Endodermal cell (in vitro differentiated cells): ENCODE results near the gene ATP8B4. TPM values are rescaled to one million over a fixed set of nuclear protein-coding genes. Genes with fewer than 3 reads are reported as not detected.

Source experiments
- DNase-seq: peaks from one replicate; pipeline ENCODE4 v3.0.0-alpha.2; 2017
- H3K27ac ChIP-seq: 2 replicates; pipeline ENCODE4 v1.5.1; 2013; ENCODE audit warnings: mild to moderate bottlenecking, low read depth, low read length, moderate library complexity
- H3K27me3 ChIP-seq: 2 replicates; pipeline ENCODE4 v1.6.1; 2013; ENCODE audit warnings: mild to moderate bottlenecking, low read length, moderate library complexity; ENCODE audit not compliant: insufficient read depth, control insufficient read depth, poor library complexity, severe bottlenecking
- H3K36me3 ChIP-seq: 2 replicates; pipeline ENCODE4 v1.7.0; 2013; ENCODE audit warnings: mild to moderate bottlenecking, low read length, moderate library complexity; ENCODE audit not compliant: control insufficient read depth, insufficient read depth
- H3K4me1 ChIP-seq: one replicate; pipeline ENCODE4 v1.7.0; 2013; ENCODE audit warnings: low read length; ENCODE audit not compliant: control insufficient read depth, insufficient read depth
- H3K4me3 ChIP-seq: 2 replicates; pipeline ENCODE4 v1.5.1; 2013; ENCODE audit warnings: mild to moderate bottlenecking, low read length, moderate library complexity
- H3K9ac ChIP-seq: 2 replicates; pipeline ENCODE4 v1.6.1; 2013; ENCODE audit warnings: mild to moderate bottlenecking, low read length, moderate library complexity; ENCODE audit not compliant: poor library complexity, severe bottlenecking; ENCODE audit errors: extremely low read depth
- H3K9me3 ChIP-seq: 2 replicates; pipeline ENCODE4 v1.6.1; 2013; ENCODE audit warnings: mild to moderate bottlenecking, low read length, moderate library complexity; ENCODE audit not compliant: control insufficient read depth
- H3K27ac Mint-ChIP-seq: 2 replicates; pipeline ENCODE4 v1.8.0; 2020; ENCODE audit warnings: mixed read lengths
- H3K27me3 Mint-ChIP-seq: 2 replicates; pipeline ENCODE4 v1.8.0; 2021; ENCODE audit warnings: mild to moderate bottlenecking, mixed read lengths; ENCODE audit not compliant: insufficient read depth
- H3K36me3 Mint-ChIP-seq: 2 replicates; pipeline ENCODE4 v1.8.0; 2020; ENCODE audit warnings: low read depth, mixed read lengths
- H3K4me1 Mint-ChIP-seq: 2 replicates; pipeline ENCODE4 v1.8.0; 2020; ENCODE audit warnings: mixed read lengths
- H3K4me3 Mint-ChIP-seq: 2 replicates; pipeline ENCODE4 v1.8.0; 2020; ENCODE audit warnings: mild to moderate bottlenecking, moderate library complexity, mixed read lengths
- H3K9me3 Mint-ChIP-seq: 2 replicates; pipeline ENCODE4 v1.8.0; 2020; ENCODE audit warnings: mild to moderate bottlenecking, mixed read lengths
- CTCF ChIP-seq: fragments of 200-600 bp; sonication (generic); conservative IDR thresholded peaks from 2 replicates; pipeline ENCODE4 v1.5.0; 2021; ENCODE audit warnings: antibody characterized with exemption, mild to moderate bottlenecking
- WGBS, 2 experiments: methylation state at CpG; one replicate each; pipeline versions ENCODE4 v1.1.5 to v1.1.7; 2013; ENCODE audit warnings: missing lambda C conversion rate in 2 of 2, mixed read lengths in 1 of 2; ENCODE audit not compliant: insufficient coverage in 1 of 2, insufficient read length in 1 of 2; 5-methylcytosine and 5-hydroxymethylcytosine counted together
- total RNA-seq, 2 donors: library from RNA; stranded (reverse); fragmentation: NEBNext Ultra II Directional in 1 of 2; extraction: Animal tissue kit (Norgen Biotek cat#: 25700) in 1 of 2; gene quantifications; 2 replicates in 1 of 2; 3 replicates in 1 of 2; pipeline ENCODE4 v1.2.1, GENCODE V29; 2021

The ATP8B4 gene
- total RNA-seq, 2 donors from 2014 or later = 0.64 to 0.95 TPM

DNA sequence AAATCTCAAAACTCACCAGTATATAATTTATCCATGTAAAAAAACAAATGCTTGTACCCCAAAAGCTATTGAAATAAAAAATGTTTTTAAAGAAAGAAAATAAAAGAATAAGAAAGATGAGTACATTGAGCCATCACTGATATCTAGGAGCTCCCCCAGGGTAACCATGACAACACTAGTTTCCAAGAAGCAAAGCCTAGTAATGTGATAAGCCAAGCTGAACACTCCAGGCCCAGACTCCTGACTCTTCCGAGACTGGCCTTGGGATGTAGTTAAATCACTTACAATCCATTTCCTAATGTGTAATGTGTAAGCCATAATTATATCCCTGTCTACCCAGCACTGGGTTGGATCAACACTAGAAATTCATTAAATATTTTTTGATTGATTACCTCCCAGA is 21.1 kb upstream of the ATP8B4 start:
- no peak for DNase-seq
- no peaks in the 10 kb centered on the region for H3K27me3 ChIP-seq
- no peaks in the 10 kb centered on the region for H3K4me1 ChIP-seq
- Mint-ChIP-seq H3K4me1 (no peaks in the 10 kb centered on the region), H3K36me3 (no peaks in the 10 kb centered on the region), H3K27me3 (peaks cover 4% of the 10 kb centered on the region), H3K9me3 (peaks cover 4% of the 10 kb centered on the region), H3K27ac (no peak overlapping the region), H3K4me3 (no peak overlapping the region)
- H3K9me3 ChIP-seq = peaks cover 9% of the 10 kb centered on the region
- TF ChIP-seq CTCF = no peak
- no CpG with 5 or more reads among the region's 1 CpG for WGBS, 2 experiments
- no peak overlapping the region for H3K27ac ChIP-seq
- no peak overlapping the region for H3K4me3 ChIP-seq
- no peak overlapping the region for H3K9ac ChIP-seq
- no peaks in the 10 kb centered on the region for H3K36me3 ChIP-seq

- Histone ChIP-seq H3K27ac (no peak overlapping the region), H3K9ac (no peak overlapping the region), H3K4me3 (no peak overlapping the region), H3K4me1 (no peaks in the 10 kb centered on the region), H3K36me3 (no peaks in the 10 kb centered on the region), H3K9me3 (no peaks in the 10 kb centered on the region), H3K27me3 (no peaks in the 10 kb centered on the region)
- H3K9me3 Mint-ChIP-seq = no peaks in the 10 kb centered on the region
- no peak for DNase-seq
- no peak overlapping the region for H3K4me3 Mint-ChIP-seq
- peak; percentile 62 for TF ChIP-seq CTCF
- H3K27me3 Mint-ChIP-seq = peaks cover 6% of the 10 kb centered on the region
- no peaks in the 10 kb centered on the region for H3K4me1 Mint-ChIP-seq
- no peak overlapping the region for H3K27ac Mint-ChIP-seq
- H3K36me3 Mint-ChIP-seq = no peaks in the 10 kb centered on the region
These were observed 19.4 kb upstream of the ATP8B4 start for GRCh38 chr15:50138391-50138790.

DNA sequence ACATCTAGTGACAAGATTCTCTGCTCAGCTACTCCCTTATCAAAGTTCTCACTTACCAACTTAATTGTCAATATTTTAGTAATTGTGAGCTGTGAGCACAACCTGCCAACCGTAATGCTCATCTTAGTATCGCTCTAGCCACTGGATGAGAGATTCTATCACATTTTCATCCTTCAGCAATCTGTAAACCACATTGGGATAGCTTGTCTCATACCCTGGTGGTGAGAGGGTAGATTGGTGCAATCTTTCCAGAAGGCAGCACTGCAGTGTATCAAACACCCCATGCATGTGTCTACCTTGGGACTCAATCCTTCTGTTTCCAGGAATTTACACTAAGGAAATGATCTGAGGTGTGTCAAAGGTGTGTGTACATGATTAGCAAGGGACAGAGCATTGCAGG is 18.9 kb upstream of the ATP8B4 start:
- Histone ChIP-seq H3K4me1 (no peaks in the 10 kb centered on the region), H3K27me3 (no peaks in the 10 kb centered on the region), H3K4me3 (no peak overlapping the region), H3K27ac (no peak overlapping the region), H3K9me3 (no peaks in the 10 kb centered on the region), H3K36me3 (no peaks in the 10 kb centered on the region), H3K9ac (no peak overlapping the region)
- WGBS, 2 experiments = 84% methylated on average over 2 of the region's 2 CpGs; no CpG with 5 or more reads in 1 of the 2 experiments
- no peak overlapping the region for H3K4me3 Mint-ChIP-seq
- no peaks in the 10 kb centered on the region for H3K36me3 Mint-ChIP-seq
- no peaks in the 10 kb centered on the region for H3K9me3 Mint-ChIP-seq
- H3K27me3 Mint-ChIP-seq = peaks cover 6% of the 10 kb centered on the region
- TF ChIP-seq CTCF = no peak
- H3K4me1 Mint-ChIP-seq = no peaks in the 10 kb centered on the region
- DNase-seq = no peak
- H3K27ac Mint-ChIP-seq = no peak overlapping the region
